Ishikawa (cell line): Measurements from ENCODE around the gene PRC1.

Source experiments
- CEBPB ChIP-seq: IDR thresholded peaks from 2 replicates; pipeline ENCODE4 v1.6.1; 2012
- CREB1 ChIP-seq: IDR thresholded peaks from 2 replicates; pipeline ENCODE4 v1.6.1; 2012; ENCODE audit warnings: low read depth
- EGR1 ChIP-seq: IDR thresholded peaks from 2 replicates; pipeline ENCODE4 v1.6.1; 2012
- EP300 ChIP-seq: IDR thresholded peaks from 2 replicates; pipeline ENCODE4 v1.6.1; 2012; ENCODE audit warnings: borderline replicate concordance
- FOXM1 ChIP-seq: IDR thresholded peaks from 2 replicates; pipeline ENCODE4 v1.6.1; 2012; ENCODE audit warnings: low read depth, borderline replicate concordance
- NFIC ChIP-seq: IDR thresholded peaks from 2 replicates; pipeline ENCODE4 v1.6.1; 2012
- RAD21 ChIP-seq: IDR thresholded peaks from 2 replicates; pipeline ENCODE4 v1.6.1; 2012; ENCODE audit warnings: low read depth
- REST ChIP-seq: IDR thresholded peaks from 2 replicates; pipeline ENCODE4 v1.6.1; 2012; ENCODE audit warnings: low read depth, mild to moderate bottlenecking
- TAF1 ChIP-seq: IDR thresholded peaks from 2 replicates; pipeline ENCODE4 v1.6.1; 2012; ENCODE audit warnings: low read depth, mild to moderate bottlenecking
- TCF12 ChIP-seq: IDR thresholded peaks from 2 replicates; pipeline ENCODE4 v1.6.1; 2012; ENCODE audit warnings: low read depth
- USF1 ChIP-seq: IDR thresholded peaks from 2 replicates; pipeline ENCODE4 v1.6.1; 2012
- YY1 ChIP-seq: IDR thresholded peaks from 2 replicates; pipeline ENCODE4 v1.6.1; 2012; ENCODE audit warnings: low read depth
- ZBTB7A ChIP-seq: IDR thresholded peaks from 2 replicates; pipeline ENCODE4 v1.6.1; 2012; ENCODE audit warnings: low read depth
- TF ChIP-seq, protein P1 (sequence below): IDR thresholded peaks from 2 replicates; pipeline ENCODE4 v1.6.1; 2012

DNA sequence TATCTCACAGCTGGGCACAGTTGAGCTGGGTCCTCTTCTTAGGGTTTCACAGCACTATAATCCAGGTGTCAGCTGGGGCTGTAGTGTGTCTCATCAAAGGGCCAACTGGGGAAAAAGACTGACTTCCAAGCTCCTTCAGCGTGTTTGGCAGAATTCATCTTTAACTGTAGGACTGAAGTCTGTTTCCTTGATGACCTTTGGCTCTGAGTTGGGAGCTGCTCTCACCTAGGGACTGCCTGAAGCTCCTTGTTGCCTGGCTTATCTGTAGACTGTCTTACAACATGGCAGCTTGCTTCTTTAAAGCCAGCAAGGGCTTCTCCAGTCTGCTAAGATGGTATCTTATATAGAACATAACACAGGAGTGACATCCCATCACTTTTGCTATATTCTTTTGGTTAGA lies 33.3 kb upstream of the PRC1 start:
- TF ChIP-seq TCF12 = no peak
- no peak for TF ChIP-seq REST
- no peak for TF ChIP-seq FOXM1
- no peak for TF ChIP-seq TAF1
- TF ChIP-seq, protein P1, sequence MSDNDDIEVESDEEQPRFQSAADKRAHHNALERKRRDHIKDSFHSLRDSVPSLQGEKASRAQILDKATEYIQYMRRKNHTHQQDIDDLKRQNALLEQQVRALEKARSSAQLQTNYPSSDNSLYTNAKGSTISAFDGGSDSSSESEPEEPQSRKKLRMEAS = no peak
- no peak for TF ChIP-seq YY1
- no peak for TF ChIP-seq EP300
- no peak for TF ChIP-seq RAD21
- TF ChIP-seq NFIC = no peak
- no peak for TF ChIP-seq EGR1
- no peak for TF ChIP-seq CEBPB
- TF ChIP-seq CREB1 = no peak
- TF ChIP-seq USF1 = no peak
- no peak for TF ChIP-seq ZBTB7A
